Aorta (tissue), 5 donors: ENCODE data around the gene EI24. TPM values are rescaled to one million over a fixed set of nuclear protein-coding genes. Genes with fewer than 3 reads are reported as not detected.
A peak's percentile ranks its signal among the peaks of the same experiment; 100 is the strongest.

Source experiments
- ATAC-seq: fragments of 200-7000 bp; cut with Tn5 transposase; one replicate; pipeline ENCODE4 v1.9.1; 2022; ENCODE audit warnings: moderate library complexity; ENCODE audit not compliant: low FRiP score
- DNase-seq, 2 donors: peaks; one replicate each; pipeline ENCODE4 v3.0.0-alpha.2; 2020
- H3K27ac ChIP-seq, 2 donors: one replicate each; pipeline ENCODE4 v1.5.1; 2013; ENCODE audit warnings: low read length in 2 of 2, mild to moderate bottlenecking in 2 of 2, moderate library complexity in 2 of 2, control low read depth in 1 of 2, inconsistent platforms in 1 of 2, low read depth in 1 of 2
- H3K27me3 ChIP-seq, 2 donors: one replicate each; pipeline ENCODE4 v1.6.1; 2013; ENCODE audit warnings: control low read depth in 1 of 2, low read length in 1 of 2, mild to moderate bottlenecking in 1 of 2, moderate library complexity in 1 of 2; ENCODE audit not compliant: insufficient read depth in 2 of 2, control insufficient read depth in 1 of 2
- H3K36me3 ChIP-seq, 2 donors: one replicate each; pipeline ENCODE4 v1.6.1; 2013; ENCODE audit warnings: control low read depth in 1 of 2, low read length in 1 of 2, mild to moderate bottlenecking in 1 of 2; ENCODE audit not compliant: insufficient read depth in 2 of 2, control insufficient read depth in 1 of 2
- H3K4me1 ChIP-seq, 2 donors: one replicate each; pipeline ENCODE4 v1.6.1; 2013; ENCODE audit warnings: low read length in 2 of 2, control low read depth in 1 of 2, mild to moderate bottlenecking in 1 of 2, moderate library complexity in 1 of 2; ENCODE audit not compliant: insufficient read depth in 2 of 2, control insufficient read depth in 1 of 2
- H3K4me3 ChIP-seq, 2 donors: one replicate each; pipeline ENCODE4 v1.5.1; 2013; ENCODE audit warnings: low read length in 2 of 2, control low read depth in 1 of 2, mild to moderate bottlenecking in 1 of 2
- H3K9me3 ChIP-seq: one replicate; pipeline ENCODE4 v1.6.1; 2013; ENCODE audit warnings: mild to moderate bottlenecking, low read length; ENCODE audit not compliant: control insufficient read depth
- WGBS, 2 donors: extraction: QIAGEN DNeasy Blood & Tissue Kit; methylation state at CpG; one replicate each; pipeline ENCODE4 v1.1.7; 2013; 5-methylcytosine and 5-hydroxymethylcytosine counted together
- intact Hi-C, 2 donors: fragments of 100-400 bp; cut with DNase I; formaldehyde crosslinking; loops; one replicate each; pipeline versions ENCODE4 v1.14.2 to v1.15.0; 2022
- polyA plus RNA-seq, 2 donors: library from polyadenylated mRNA; stranded (reverse); fragments of 200-250 nt; gene quantifications; one replicate each; pipeline ENCODE4 v1.2.3, GENCODE V29; 2013
- total RNA-seq, 2 donors: library from RNA; stranded (reverse); fragmentation: NEBNext Ultra II Directional; extraction: Animal tissue kit (Norgen Biotek cat#: 25700); gene quantifications; one replicate each; pipeline ENCODE4 v1.2.1, GENCODE V29; 2021
- donor health status: healthy with polysubstance abuse.
- donor health status: Bipolar disorder and iron deficiency.
- donor health status: DM: no; HTN: no; CAD: no.
- donor health status: DM: no; HTN: no; CAD: no.
- donor health status: DM: yes; HTN: yes; CAD: no.

The EI24 gene
- total and polyA plus RNA-seq, 4 donors: 47.1 to 59.7 (median 52.7) TPM

- ATAC-seq: no peak
- Histone ChIP-seq H3K4me1 (peaks cover 5 to 6% of the 10 kb centered on the region in 2 donors), H3K27me3 (no peaks in the 10 kb centered on the region), H3K9me3 (no peaks in the 10 kb centered on the region), H3K36me3 (no peaks in the 10 kb centered on the region), H3K27ac (peak overlapping the region in 1 of 2 donors; percentile 18), H3K4me3 (peak overlapping the region; percentile 21 to 45)
- no peak for DNase-seq
- 0 to 1% methylated on average over 12 to 18 of the region's 18 CpGs for WGBS, 2 donors
- intact Hi-C loops: loop anchor here (5.0 to 10.0 kb wide), 2 partner anchors 34 to 258 kb away; partner anchors contain the start of genes HYLS1 (in 2 of the 2) and STT3A (in 1 of the 2)
Observed at GRCh38 chr11:125626288-125626950, 57.1 kb downstream of the EI24 start.

GRCh38 chr11:125627236-125627910 lies 58.1 kb downstream of the EI24 start:
- no peak overlapping the region for H3K27ac ChIP-seq
- H3K4me1 ChIP-seq: peaks cover 0 to 4% of the 10 kb centered on the region in 2 donors
- no peaks in the 10 kb centered on the region for H3K9me3 ChIP-seq
- ATAC-seq (no peak), DNase-seq (no peak)
- no peaks in the 10 kb centered on the region for H3K27me3 ChIP-seq
- H3K4me3 ChIP-seq: no peak overlapping the region
- 61 to 63% methylated on average over 7 of the region's 7 CpGs for WGBS, 2 donors
- intact Hi-C loops: loop anchor here (5.0 to 10.0 kb wide), 2 partner anchors 35 to 257 kb away; partner anchors contain the start of genes HYLS1 (in 2 of the 2) and STT3A (in 1 of the 2)
- no peaks in the 10 kb centered on the region for H3K36me3 ChIP-seq

Other genes with a start within 250 kb of the EI24 start
- gene FEZ1, start 73.2 kb upstream of the EI24 start, total RNA-seq: 10 to 100 TPM; 54.9 to 77.6 TPM
- 10 to 100 TPM; 87.5 to 99.2 TPM for gene FEZ1, start 73.2 kb upstream of the EI24 start, polyA plus RNA-seq
- gene STT3A, start 23.4 kb downstream of the EI24 start, total RNA-seq: 100 to 1,000 TPM; 105 to 112 TPM
- gene STT3A, start 23.4 kb downstream of the EI24 start, polyA plus RNA-seq: 10 to 100 TPM; 19.8 to 61.4 TPM
- gene CHEK1, start 55.7 kb downstream of the EI24 start, total RNA-seq: 1 to 10 TPM; 4.3 to 6.2 TPM
- 1 to 10 TPM; 2.1 to 2.7 TPM for gene CHEK1, start 55.7 kb downstream of the EI24 start, polyA plus RNA-seq
- gene ACRV1, start 111.4 kb downstream of the EI24 start, total RNA-seq: not detected
- not detected for gene ACRV1, start 111.4 kb downstream of the EI24 start, polyA plus RNA-seq
- not detected for gene PATE1, start 176.8 kb downstream of the EI24 start, total RNA-seq
- gene PATE1, start 176.8 kb downstream of the EI24 start, polyA plus RNA-seq: not detected
- gene PATE2, start 209.4 kb downstream of the EI24 start, total RNA-seq: not detected
- not detected for gene PATE2, start 209.4 kb downstream of the EI24 start, polyA plus RNA-seq
- gene PATE3, start 218.7 kb downstream of the EI24 start, total RNA-seq: not detected
- gene PATE3, start 218.7 kb downstream of the EI24 start, polyA plus RNA-seq: not detected